Iris pigment epithelial cell (primary cell): ENCODE results near the gene ATP13A4.

Experiments
- DNase-seq: peaks from one replicate; pipeline ENCODE4 v3.0.0-alpha.2; 2011; ENCODE audit warnings: low read depth

Gene ATP13A4, protein sequence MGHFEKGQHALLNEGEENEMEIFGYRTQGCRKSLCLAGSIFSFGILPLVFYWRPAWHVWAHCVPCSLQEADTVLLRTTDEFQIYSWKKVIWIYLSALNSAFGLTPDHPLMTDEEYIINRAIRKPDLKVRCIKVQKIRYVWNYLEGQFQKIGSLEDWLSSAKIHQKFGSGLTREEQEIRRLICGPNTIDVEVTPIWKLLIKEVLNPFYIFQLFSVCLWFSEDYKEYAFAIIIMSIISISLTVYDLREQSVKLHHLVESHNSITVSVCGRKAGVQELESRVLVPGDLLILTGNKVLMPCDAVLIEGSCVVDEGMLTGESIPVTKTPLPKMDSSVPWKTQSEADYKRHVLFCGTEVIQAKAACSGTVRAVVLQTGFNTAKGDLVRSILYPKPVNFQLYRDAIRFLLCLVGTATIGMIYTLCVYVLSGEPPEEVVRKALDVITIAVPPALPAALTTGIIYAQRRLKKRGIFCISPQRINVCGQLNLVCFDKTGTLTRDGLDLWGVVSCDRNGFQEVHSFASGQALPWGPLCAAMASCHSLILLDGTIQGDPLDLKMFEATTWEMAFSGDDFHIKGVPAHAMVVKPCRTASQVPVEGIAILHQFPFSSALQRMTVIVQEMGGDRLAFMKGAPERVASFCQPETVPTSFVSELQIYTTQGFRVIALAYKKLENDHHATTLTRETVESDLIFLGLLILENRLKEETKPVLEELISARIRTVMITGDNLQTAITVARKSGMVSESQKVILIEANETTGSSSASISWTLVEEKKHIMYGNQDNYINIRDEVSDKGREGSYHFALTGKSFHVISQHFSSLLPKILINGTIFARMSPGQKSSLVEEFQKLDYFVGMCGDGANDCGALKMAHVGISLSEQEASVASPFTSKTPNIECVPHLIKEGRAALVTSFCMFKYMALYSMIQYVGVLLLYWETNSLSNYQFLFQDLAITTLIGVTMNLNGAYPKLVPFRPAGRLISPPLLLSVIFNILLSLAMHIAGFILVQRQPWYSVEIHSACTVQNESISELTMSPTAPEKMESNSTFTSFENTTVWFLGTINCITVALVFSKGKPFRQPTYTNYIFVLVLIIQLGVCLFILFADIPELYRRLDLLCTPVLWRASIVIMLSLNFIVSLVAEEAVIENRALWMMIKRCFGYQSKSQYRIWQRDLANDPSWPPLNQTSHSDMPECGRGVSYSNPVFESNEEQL

DNA sequence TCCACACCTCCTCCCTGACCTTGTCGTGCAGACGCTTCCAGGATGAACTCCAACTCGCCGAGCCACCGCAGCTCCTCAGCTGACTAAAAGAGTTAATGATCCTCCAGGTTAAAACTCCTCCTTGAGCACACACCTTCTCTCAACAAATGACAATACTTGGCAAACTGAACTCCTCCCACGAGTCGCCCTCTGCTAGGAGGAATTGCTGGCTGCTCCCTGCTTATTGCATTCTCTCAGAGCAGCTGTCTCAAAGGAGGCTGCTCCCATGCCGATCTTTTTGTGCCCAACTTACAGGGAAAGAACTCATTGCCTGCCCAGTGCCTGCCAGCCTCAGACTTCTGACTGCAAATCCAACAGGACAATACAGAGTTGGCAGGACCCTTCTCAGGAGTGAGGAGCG, at the start of gene ATP13A4:
ATP13A4 (minus strand) TSS at position 85 of the 400 bp plus-strand sequence. CDS start 96 bp downstream, outside the sequence.
- no peak for DNase-seq

- DNase-seq: no peak
Measured at GRCh38 chr3:193599393-193599792, 44.7 kb upstream of the ATP13A4 start.

GRCh38 chr3:193598202-193598601, 43.5 kb upstream of the ATP13A4 start:
- DNase-seq: no peak

GRCh38 chr3:193595939-193596487, 41.3 kb upstream of the ATP13A4 start:
- DNase-seq: no peak

- DNase-seq: peak; percentile 34
Measured at GRCh38 chr3:193594946-193595689, 40.4 kb upstream of the ATP13A4 start.

DNA sequence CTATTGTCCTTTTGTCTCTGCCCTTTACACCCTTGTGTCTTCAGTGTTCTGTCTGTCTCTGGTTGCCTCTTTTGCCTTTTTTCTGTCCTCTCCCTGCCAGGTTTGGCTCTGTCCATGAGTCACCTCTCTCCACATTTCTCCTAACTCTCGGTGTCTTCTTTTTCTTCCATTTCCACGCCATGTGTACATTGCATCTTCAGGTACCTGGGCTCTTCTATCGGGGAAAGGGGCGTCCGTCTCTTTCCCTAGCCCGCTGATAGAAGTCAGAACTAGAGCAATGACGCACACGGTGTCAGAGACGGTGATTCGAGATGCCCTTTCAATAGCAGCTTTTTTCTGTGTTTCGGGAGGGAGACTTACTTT, 39.0 kb upstream of the ATP13A4 start:
- DNase-seq: peak; percentile 44

DNA sequence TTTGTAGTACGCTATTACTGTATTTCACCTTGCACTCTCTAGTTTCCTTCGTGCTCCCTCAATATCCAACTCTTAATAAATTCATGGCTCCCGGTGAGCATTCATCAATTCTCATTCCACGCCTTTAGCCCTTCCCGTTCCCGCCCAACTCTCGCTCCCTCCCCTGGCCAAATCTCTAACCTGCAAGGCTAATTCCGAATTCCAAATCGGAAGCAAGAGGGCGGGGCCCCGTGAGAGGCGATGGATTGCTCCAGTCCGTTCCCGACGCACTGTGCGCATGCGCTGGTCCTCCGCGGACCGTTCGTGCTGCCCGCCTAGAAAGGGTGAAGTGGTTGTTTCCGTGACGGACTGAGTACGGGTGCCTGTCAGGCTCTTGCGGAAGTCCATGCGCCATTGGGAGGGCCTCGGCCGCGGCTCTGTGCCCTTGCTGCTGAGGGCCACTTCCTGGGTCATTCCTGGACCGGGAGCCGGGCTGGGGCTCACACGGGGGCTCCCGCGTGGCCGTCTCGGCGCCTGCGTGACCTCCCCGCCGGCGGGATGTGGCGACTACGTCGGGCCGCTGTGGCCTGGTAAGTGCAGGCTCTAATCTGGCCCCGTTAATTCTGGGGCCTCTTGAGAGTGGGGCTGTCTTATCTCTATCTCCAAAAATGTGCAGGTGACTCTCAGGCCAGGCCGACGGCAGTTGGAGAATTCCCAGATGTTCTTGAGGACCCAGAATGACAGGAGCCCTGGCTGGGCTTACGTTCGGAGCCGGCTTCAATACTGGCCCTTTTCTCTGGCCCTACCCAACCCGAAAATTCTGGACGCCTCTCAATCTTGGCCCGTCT, 38.4 kb upstream of the ATP13A4 start, which contains the start of gene OPA1:
OPA1 (plus strand) TSS at position 368 of the 827 bp plus-strand sequence; CDS start at position 538, 170 bp downstream.
- DNase-seq: peak; percentile 98

GRCh38 chr3:193590088-193590856, 35.6 kb upstream of the ATP13A4 start:
- peak; percentile 87 for DNase-seq

DNA sequence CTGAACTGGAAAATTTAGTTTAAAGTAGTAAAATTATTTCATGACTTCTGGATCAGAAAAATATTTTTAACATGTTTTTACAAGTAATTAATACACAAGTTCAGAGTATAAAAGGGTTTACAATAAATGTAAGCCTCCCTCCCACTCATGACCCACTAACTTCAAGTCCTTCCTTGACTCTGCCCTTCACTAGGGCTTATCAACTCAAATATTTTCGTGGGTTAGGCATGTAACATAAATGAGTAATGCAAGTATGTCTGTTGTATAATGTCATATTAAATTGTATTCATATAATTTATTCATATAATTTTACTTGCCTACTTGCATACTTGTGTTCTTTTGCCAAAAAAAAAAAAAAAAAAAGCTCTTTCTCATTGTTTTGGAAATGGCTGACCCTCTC, 34.9 kb upstream of the ATP13A4 start:
- no peak for DNase-seq

- no peak for DNase-seq
Measured at GRCh38 chr3:193589129-193589528, 34.4 kb upstream of the ATP13A4 start.

- DNase-seq: no peak
Measured at GRCh38 chr3:193586526-193586925, 31.8 kb upstream of the ATP13A4 start.

- DNase-seq: no peak
Measured at GRCh38 chr3:193585530-193585929, 30.8 kb upstream of the ATP13A4 start.

- DNase-seq: no peak
Measured at GRCh38 chr3:193574488-193575070, 19.9 kb upstream of the ATP13A4 start.

DNA sequence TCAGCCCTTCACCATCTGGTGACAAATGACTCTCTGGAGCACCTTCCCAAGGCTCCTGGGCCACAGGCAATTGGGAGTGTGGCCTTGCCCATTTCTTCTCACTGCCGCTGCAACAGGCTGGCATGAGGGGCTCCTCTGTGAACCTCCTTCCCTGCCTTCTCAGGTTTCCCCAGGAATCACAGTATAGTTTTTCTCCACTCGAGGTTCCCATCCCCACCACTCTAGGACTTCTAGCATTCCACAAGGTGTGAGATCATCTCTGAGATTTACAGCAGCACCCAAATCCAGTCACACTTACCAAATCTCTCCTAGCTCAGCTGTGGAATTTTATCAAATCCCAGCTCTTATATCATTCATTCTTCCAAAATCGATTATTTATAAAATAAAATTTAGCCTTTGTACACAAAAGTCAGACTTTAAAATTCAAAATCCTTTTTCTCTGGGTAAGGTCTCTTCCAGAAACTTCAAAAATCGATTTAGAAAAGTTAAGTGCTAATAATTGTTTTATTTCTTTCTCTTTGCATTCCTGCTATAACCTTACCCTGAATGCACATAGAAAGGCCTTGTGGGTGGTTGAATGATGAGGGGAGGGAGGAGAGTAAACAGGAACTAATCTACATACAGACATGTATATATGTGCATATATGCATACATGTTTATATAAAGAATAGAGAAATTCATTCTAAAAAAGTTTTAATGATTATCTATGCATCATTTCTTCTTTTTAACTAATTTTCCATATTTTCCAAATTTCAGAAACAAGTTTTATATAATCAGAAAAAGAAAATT, 18.9 kb upstream of the ATP13A4 start:
- no peak for DNase-seq

DNA sequence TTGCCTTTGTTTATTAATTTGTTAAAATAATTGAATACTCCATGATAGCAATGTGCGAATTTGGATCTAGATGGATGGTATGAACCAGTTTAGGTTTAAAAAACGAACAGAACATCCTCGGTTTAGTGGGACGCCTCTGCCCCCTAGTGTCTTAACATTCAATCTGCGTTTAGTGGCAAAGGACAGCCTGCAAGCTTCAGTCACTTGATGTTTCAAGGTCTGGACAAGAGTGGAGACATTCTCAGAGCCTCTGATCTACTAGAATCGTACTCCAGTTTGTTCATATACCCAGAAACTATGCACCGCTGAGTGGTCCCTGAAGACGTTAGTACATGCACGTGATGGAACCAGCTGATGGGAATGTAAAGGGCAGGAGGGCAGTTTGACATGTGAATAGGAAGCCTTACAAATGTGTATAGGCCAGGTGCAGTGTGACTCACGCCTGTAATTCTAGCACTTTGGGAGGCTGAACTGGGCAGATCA, 17.8 kb upstream of the ATP13A4 start:
- DNase-seq: peak; percentile 60

DNA sequence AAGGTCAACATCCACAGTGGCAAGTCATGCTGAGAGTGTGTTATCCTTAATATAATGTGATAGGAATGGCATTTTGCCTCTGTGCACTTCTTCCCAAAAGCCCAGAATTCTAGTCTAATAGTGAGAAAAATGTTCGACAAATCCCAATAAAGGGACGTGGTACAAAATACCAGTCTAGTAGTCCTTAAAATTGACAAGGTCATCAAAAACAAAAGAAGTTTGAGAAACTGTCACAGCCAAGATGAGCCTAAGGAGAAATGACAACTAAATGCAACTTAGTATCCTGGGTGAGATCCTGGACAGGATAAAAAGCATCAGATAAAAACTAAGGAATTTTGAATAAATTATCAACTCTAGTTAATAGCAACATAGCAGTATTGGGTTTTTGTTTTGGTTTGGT, 14.4 kb upstream of the ATP13A4 start:
- DNase-seq: no peak

DNA sequence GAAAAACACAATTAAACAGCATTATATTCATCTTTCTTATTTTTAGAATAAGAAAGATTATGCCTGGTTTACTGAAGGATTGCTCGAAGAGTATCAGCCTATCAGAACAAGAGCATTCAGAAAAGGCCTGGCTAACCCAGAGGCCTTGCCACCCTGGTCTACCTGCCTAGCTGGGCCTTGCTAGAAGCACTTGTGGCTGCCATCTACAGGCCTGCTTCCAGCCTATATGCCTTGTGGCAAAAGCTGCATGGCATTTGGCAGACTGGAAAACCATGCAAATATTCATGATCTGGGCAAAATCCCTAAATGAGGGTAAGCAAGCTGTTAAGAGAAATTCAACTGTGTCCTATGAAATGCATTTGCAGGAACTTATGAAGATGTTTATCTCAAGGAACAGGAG, 9.3 kb upstream of the ATP13A4 start:
- DNase-seq: no peak

DNA sequence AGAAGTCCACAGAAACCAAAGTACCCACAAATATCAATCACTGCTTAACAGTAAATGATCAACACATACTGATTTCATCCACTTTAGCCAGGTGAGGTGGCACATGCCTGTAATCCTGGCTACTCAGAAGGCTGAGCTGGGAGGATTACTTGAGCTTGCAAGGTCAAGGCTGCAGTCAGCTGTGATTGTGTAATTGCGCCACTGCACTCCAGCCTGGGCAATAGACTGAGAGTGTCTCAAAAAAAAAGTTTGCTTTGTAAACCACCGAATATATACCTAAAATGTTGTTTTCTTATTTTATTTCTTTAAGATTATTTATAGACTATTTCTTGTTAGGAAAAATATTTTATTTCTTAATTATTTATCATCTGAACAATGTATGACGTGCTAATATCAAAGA, 8.7 kb upstream of the ATP13A4 start:
- DNase-seq: peak; percentile 4
